ENCODE results near the gene FKBP11. TPM values are rescaled to one million over a fixed set of nuclear protein-coding genes. Genes with fewer than 3 reads are reported as not detected.

FKBP11 gene
- total RNA-seq, 2 donors from 2014 or later = 30.1 to 30.7 TPM

- 96 to 100% methylated on average over 1 of the region's 1 CpG for WGBS, 2 experiments (ENCODE audit: insufficient coverage in 1 of 2, insufficient read length in 1 of 2)
- H3K9me3 Mint-ChIP-seq = no peaks in the 10 kb centered on the region
- H3K27ac Mint-ChIP-seq = no peak overlapping the region
Observed at GRCh38 chr12:48929551-48929950, 4.3 kb upstream of the FKBP11 start.

GRCh38 chr12:48927261-48927660, 2.0 kb upstream of the FKBP11 start:
- no peaks in the 10 kb centered on the region for H3K9me3 ChIP-seq (ENCODE audit: control insufficient read depth, low read length)
- no peak for DNase-seq
- no peak overlapping the region for H3K27ac Mint-ChIP-seq
- no peak overlapping the region for H3K4me3 ChIP-seq (ENCODE audit: low read length)
- no peak overlapping the region for H3K4me3 Mint-ChIP-seq
- WGBS, 2 experiments (ENCODE audit: insufficient coverage in 1 of 2, insufficient read length in 1 of 2) = 96% methylated on average over 2 of the region's 2 CpGs; no CpG with 5 or more reads in 1 of the 2 experiments
- peaks cover 45% of the 10 kb centered on the region for H3K36me3 Mint-ChIP-seq (ENCODE audit: low read depth)
- H3K27ac ChIP-seq (ENCODE audit: low read depth, low read length) = no peak overlapping the region
- peaks cover 73% of the 10 kb centered on the region for H3K36me3 ChIP-seq (ENCODE audit: control insufficient read depth, insufficient read depth, low read length)
- H3K27me3 Mint-ChIP-seq (ENCODE audit: insufficient read depth) = no peaks in the 10 kb centered on the region
- no peaks in the 10 kb centered on the region for H3K9me3 Mint-ChIP-seq
- H3K4me1 Mint-ChIP-seq = peaks cover 10% of the 10 kb centered on the region
- no peak overlapping the region for H3K9ac ChIP-seq (ENCODE audit: extremely low read depth, low read length, poor library complexity, severe bottlenecking)
- no peaks in the 10 kb centered on the region for H3K27me3 ChIP-seq (ENCODE audit: control insufficient read depth, insufficient read depth, low read length, poor library complexity, severe bottlenecking)
- H3K4me1 ChIP-seq (ENCODE audit: control insufficient read depth, insufficient read depth, low read length) = no peaks in the 10 kb centered on the region
- no peak for TF ChIP-seq CTCF (conservative IDR thresholded peaks at IDR 0.05)

More at GRCh38 chr12:48929551-48929950, 4.3 kb upstream of the FKBP11 start:
- no peak overlapping the region for H3K9ac ChIP-seq (ENCODE audit: extremely low read depth, low read length, poor library complexity, severe bottlenecking)
- no peak overlapping the region for H3K4me3 ChIP-seq (ENCODE audit: low read length)
- peaks cover 10% of the 10 kb centered on the region for H3K4me1 Mint-ChIP-seq
- H3K4me3 Mint-ChIP-seq = no peak overlapping the region
- no peak for TF ChIP-seq CTCF (conservative IDR thresholded peaks at IDR 0.05)
- no peaks in the 10 kb centered on the region for H3K27me3 ChIP-seq (ENCODE audit: control insufficient read depth, insufficient read depth, low read length, poor library complexity, severe bottlenecking)
- no peak for DNase-seq
- no peaks in the 10 kb centered on the region for H3K9me3 ChIP-seq (ENCODE audit: control insufficient read depth, low read length)
- H3K27ac ChIP-seq (ENCODE audit: low read depth, low read length) = no peak overlapping the region
- H3K4me1 ChIP-seq (ENCODE audit: control insufficient read depth, insufficient read depth, low read length) = no peaks in the 10 kb centered on the region
- peaks cover 48% of the 10 kb centered on the region for H3K36me3 Mint-ChIP-seq (ENCODE audit: low read depth)
- no peaks in the 10 kb centered on the region for H3K27me3 Mint-ChIP-seq (ENCODE audit: insufficient read depth)
- H3K36me3 ChIP-seq (ENCODE audit: control insufficient read depth, insufficient read depth, low read length) = peaks cover 72% of the 10 kb centered on the region

GRCh38 chr12:48924617-48925303, 532 bp downstream of the FKBP11 start:
- Mint-ChIP-seq H3K9me3 (no peaks in the 10 kb centered on the region), H3K27ac (peak overlapping the region; percentile 93), H3K4me1 (peaks cover 10% of the 10 kb centered on the region), H3K4me3 (peak overlapping the region; percentile 71), H3K36me3 (ENCODE audit: low read depth) (peaks cover 38% of the 10 kb centered on the region), H3K27me3 (ENCODE audit: insufficient read depth) (no peaks in the 10 kb centered on the region)
- no peaks in the 10 kb centered on the region for H3K27me3 ChIP-seq (ENCODE audit: control insufficient read depth, insufficient read depth, low read length, poor library complexity, severe bottlenecking)
- 69 to 79% methylated on average over 29 to 43 of the region's 43 CpGs for WGBS, 2 experiments (ENCODE audit: insufficient coverage in 1 of 2, insufficient read length in 1 of 2)
- peaks cover 75% of the 10 kb centered on the region for H3K36me3 ChIP-seq (ENCODE audit: control insufficient read depth, insufficient read depth, low read length)
- no peak overlapping the region for H3K4me3 ChIP-seq (ENCODE audit: low read length)
- H3K27ac ChIP-seq (ENCODE audit: low read depth, low read length) = no peak overlapping the region
- TF ChIP-seq CTCF (conservative IDR thresholded peaks at IDR 0.05) = peak; percentile 78
- H3K4me1 ChIP-seq (ENCODE audit: control insufficient read depth, insufficient read depth, low read length) = no peaks in the 10 kb centered on the region
- H3K9me3 ChIP-seq (ENCODE audit: control insufficient read depth, low read length) = no peaks in the 10 kb centered on the region
- no peak overlapping the region for H3K9ac ChIP-seq (ENCODE audit: extremely low read depth, low read length, poor library complexity, severe bottlenecking)
- DNase-seq = peak; percentile 90
